Esophagus muscularis mucosa (tissue), 4 donors: ENCODE data around the gene HAO2. TPM values are rescaled to one million over a fixed set of nuclear protein-coding genes. Genes with fewer than 3 reads are reported as not detected.
A peak's percentile ranks its signal among the peaks of the same experiment; 100 is the strongest.

Source experiments
- DNase-seq: peaks from one replicate; pipeline ENCODE4 v3.0.0-alpha.2; 2017; ENCODE audit errors: extremely low spot score
- H3K27ac ChIP-seq, 4 donors: fragments of 200-600 bp; sonication (generic); replicated peaks in 1 of 4; 1 replicate in 3 of 4; 2 replicates in 1 of 4; pipeline ENCODE4 v1.5.1; 2016 to 2019; ENCODE audit warnings: mild to moderate bottlenecking in 1 of 4
- H3K27me3 ChIP-seq, 4 donors: fragments of 200-600 bp; sonication (generic); one replicate each; pipeline versions ENCODE4 v1.5.1 to v1.6.0; 2016 to 2019
- H3K36me3 ChIP-seq, 4 donors: fragments of 200-600 bp; sonication (generic); one replicate each; pipeline ENCODE4 v1.5.1; 2016 to 2019
- H3K4me1 ChIP-seq, 4 donors: fragments of 200-600 bp; sonication (generic); one replicate each; pipeline ENCODE4 v1.5.1; 2016 to 2019
- H3K4me3 ChIP-seq, 4 donors: fragments of 200-600 bp; sonication (generic); 1 replicate in 2 of 4; 2 replicates in 2 of 4; pipeline ENCODE4 v1.5.1; 2016 to 2019; ENCODE audit warnings: mild to moderate bottlenecking in 4 of 4, moderate library complexity in 1 of 4
- H3K9me3 ChIP-seq, 4 donors: fragments of 200-600 bp; sonication (generic); 1 replicate in 3 of 4; 2 replicates in 1 of 4; pipeline ENCODE4 v1.5.1; 2016 to 2019
- EP300 ChIP-seq: sonication (generic); formaldehyde crosslinking; IDR thresholded peaks from one replicate; pipeline ENCODE4 v1.6.1; 2017; ENCODE audit warnings: antibody characterized with exemption
- POLR2A ChIP-seq: fragments of 450-650 bp; IDR thresholded peaks from one replicate; pipeline ENCODE4 v1.6.1; 2017; ENCODE audit warnings: antibody characterized with exemption, moderate library complexity, mild to moderate bottlenecking, low read depth
- POLR2AphosphoS5 ChIP-seq, 2 donors: sonication (generic); formaldehyde crosslinking; IDR thresholded peaks; one replicate each; pipeline ENCODE4 v1.6.1; 2017; ENCODE audit warnings: antibody characterized with exemption in 2 of 2
- WGBS: methylation state at CpG from one replicate; pipeline ENCODE4 v1.1.5; 2018; 5-methylcytosine and 5-hydroxymethylcytosine counted together
- intact Hi-C: fragments of 100-400 bp; cut with DNase I; formaldehyde crosslinking; loops from one replicate; pipeline ENCODE4 v1.15.1; 2023
- total RNA-seq, 4 donors: library from RNA; depleted of rRNA; stranded (reverse); fragments of >200 nt; gene quantifications; one replicate each; pipeline versions ENCODE4 v1.1.0 to v1.2.1, GENCODE V29; 2016
- TF ChIP-seq, protein P1 (sequence below), 3 experiments: fragments of 200-600 bp in 2 of 3; fragments of 450-650 bp in 1 of 3; sonication (generic) in 2 of 3; IDR thresholded peaks; one replicate each; pipeline ENCODE4 v1.5.1; 2017 to 2019; ENCODE audit warnings: antibody characterized with exemption in 3 of 3, mild to moderate bottlenecking in 2 of 3, moderate library complexity in 1 of 3

Gene HAO2
- total RNA-seq, 4 donors from 2014 or later, result 0.32 TPM; not detected in 3

DNA sequence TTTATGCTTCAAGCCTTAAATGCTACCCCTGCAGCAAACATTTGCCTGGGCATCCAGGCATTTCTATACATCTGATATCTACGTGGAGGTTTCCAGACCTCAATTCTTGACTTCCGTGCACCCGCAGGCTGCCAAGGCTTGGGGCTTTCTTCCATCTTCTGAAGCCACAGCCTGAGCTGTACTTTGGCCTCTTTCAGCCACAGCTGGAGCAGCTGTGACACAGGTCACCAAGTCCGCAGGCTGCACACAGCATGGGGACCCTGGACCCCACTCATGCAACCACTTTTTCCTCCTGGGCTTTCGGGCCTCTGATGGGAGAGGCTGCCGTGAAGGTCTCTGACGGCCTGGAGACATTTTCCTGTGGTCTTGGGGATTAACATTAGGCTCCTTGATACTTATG, 5.4 kb upstream of the HAO2 start:
- DNase-seq, result peak; percentile 62
- H3K4me3 ChIP-seq, result no peak overlapping the region
- no peaks in the 10 kb centered on the region for H3K36me3 ChIP-seq
- H3K9me3 ChIP-seq, result no peaks in the 10 kb centered on the region
- H3K4me1 ChIP-seq, result no peaks in the 10 kb centered on the region
- no peak overlapping the region for H3K27ac ChIP-seq
- no peaks in the 10 kb centered on the region for H3K27me3 ChIP-seq
- WGBS, result 77% methylated on average over 7 of the region's 7 CpGs
- no peak for TF ChIP-seq POLR2A
- TF ChIP-seq, protein P1, sequence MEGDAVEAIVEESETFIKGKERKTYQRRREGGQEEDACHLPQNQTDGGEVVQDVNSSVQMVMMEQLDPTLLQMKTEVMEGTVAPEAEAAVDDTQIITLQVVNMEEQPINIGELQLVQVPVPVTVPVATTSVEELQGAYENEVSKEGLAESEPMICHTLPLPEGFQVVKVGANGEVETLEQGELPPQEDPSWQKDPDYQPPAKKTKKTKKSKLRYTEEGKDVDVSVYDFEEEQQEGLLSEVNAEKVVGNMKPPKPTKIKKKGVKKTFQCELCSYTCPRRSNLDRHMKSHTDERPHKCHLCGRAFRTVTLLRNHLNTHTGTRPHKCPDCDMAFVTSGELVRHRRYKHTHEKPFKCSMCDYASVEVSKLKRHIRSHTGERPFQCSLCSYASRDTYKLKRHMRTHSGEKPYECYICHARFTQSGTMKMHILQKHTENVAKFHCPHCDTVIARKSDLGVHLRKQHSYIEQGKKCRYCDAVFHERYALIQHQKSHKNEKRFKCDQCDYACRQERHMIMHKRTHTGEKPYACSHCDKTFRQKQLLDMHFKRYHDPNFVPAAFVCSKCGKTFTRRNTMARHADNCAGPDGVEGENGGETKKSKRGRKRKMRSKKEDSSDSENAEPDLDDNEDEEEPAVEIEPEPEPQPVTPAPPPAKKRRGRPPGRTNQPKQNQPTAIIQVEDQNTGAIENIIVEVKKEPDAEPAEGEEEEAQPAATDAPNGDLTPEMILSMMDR (IDR thresholded peaks at IDR 0.05), result no peak
- no peak for TF ChIP-seq POLR2AphosphoS5 (IDR thresholded peaks at IDR 0.05)
- no peak for TF ChIP-seq EP300
- intact Hi-C loops, result loop anchor here (10.0 kb wide), 1 partner anchor 1208 kb away; no protein-coding TSS in a partner anchor

DNA sequence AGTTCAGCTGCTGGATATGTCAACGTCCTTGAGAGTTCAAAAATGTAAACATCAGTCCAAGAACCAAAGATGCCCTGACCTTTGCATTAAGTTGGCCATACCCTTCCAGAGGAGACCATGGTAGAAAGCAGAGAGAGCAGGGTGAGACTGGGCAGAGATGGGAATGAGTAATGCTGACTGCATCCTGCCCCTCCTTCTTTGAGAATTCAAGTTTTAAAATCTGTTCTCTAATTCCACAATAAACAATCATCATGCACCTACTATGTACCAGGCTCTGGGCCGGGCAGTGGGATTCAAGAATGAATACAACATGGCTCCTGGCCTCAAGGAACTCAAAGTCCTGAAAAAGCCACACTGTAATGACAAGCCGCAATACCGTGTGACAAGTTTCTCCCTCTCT, 3.9 kb upstream of the HAO2 start:
- no peak for TF ChIP-seq POLR2AphosphoS5 (IDR thresholded peaks at IDR 0.05)
- TF ChIP-seq POLR2A, result no peak
- TF ChIP-seq, protein P1 (IDR thresholded peaks at IDR 0.05), result no peak
- TF ChIP-seq EP300, result no peak
- Histone ChIP-seq H3K4me3 (no peak overlapping the region), H3K9me3 (no peaks in the 10 kb centered on the region), H3K36me3 (no peaks in the 10 kb centered on the region), H3K27me3 (no peaks in the 10 kb centered on the region), H3K4me1 (no peaks in the 10 kb centered on the region), H3K27ac (no peak overlapping the region)
- DNase-seq, result no peak
- intact Hi-C loops, result loop anchor here (10.0 kb wide), 1 partner anchor 1210 kb away; no protein-coding TSS in a partner anchor
- WGBS, result 77% methylated on average over 4 of the region's 4 CpGs

DNA sequence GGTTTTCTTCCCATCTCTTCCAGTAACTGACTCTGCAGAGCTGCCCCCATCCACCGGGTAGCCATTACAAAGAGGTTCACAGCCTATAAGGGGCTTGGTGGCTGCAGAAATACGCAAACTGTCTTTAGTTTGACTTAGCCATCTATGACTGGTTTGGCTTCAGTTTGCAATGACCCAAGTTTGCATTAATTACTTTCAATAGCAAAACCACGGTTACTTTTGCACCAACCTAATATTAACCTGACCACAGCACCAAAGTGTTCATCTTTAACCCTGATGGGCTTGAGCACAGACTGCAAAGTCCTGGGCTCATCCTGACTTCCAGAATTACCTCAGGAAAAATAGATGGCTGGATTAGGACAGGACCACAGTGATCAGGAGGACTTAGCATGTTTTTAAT, 2.2 kb upstream of the HAO2 start:
- no peak for DNase-seq
- H3K36me3 ChIP-seq, result no peaks in the 10 kb centered on the region
- no peaks in the 10 kb centered on the region for H3K27me3 ChIP-seq
- H3K4me3 ChIP-seq, result no peak overlapping the region
- intact Hi-C loops, result loop anchor here (10.0 kb wide), 1 partner anchor 1212 kb away; no protein-coding TSS in a partner anchor
- WGBS, result 96% methylated on average over 3 of the region's 3 CpGs
- no peak overlapping the region for H3K27ac ChIP-seq
- H3K4me1 ChIP-seq, result no peaks in the 10 kb centered on the region
- TF ChIP-seq POLR2AphosphoS5 (IDR thresholded peaks at IDR 0.05), result no peak
- TF ChIP-seq, protein P1 (IDR thresholded peaks at IDR 0.05), result no peak
- TF ChIP-seq POLR2A, result no peak
- TF ChIP-seq EP300, result no peak
- H3K9me3 ChIP-seq, result no peaks in the 10 kb centered on the region

DNA sequence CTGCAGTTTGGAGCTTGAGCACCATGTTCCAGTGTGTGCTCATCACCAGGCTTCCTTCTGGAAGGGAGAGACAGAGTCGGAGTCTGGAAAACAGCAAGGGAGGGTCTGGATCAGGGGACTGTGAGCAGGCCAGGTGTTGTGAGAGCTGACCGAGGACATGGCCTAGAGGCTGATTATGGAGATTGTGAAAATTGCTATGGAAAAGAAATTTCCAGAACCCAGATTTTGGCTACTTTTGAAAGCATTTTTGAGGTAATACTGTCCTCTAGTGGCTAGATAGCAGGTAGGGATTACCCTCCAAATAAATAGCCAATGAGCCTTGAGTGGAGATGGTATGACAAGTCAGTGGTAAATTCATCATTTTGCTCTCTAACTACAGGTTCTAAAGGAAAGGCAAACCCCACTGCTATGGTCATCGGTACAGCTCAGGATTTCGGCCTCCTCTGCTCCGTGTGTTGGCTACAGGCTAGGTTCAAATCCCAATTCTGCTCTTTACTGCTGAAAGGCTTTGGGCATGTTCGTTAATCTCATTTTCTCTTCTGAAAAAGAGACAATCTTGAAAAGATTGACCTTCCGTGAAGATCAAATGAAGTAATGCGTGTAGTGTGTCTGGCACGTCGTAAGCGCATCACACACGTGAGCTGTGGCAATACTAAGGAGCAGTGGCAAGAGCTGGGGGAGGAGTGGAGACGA, 1.0 kb upstream of the HAO2 start:
- Histone ChIP-seq H3K9me3 (no peaks in the 10 kb centered on the region), H3K4me1 (no peaks in the 10 kb centered on the region), H3K27ac (no peak overlapping the region), H3K36me3 (no peaks in the 10 kb centered on the region), H3K27me3 (no peaks in the 10 kb centered on the region), H3K4me3 (no peak overlapping the region)
- no peak for TF ChIP-seq POLR2A
- TF ChIP-seq, protein P1 (IDR thresholded peaks at IDR 0.05), result peak; percentile 51 to 69 (median 56)
- intact Hi-C loops, result loop anchor here (10.0 kb wide), 1 partner anchor 1213 kb away; no protein-coding TSS in a partner anchor
- DNase-seq, result no peak
- 71% methylated on average over 13 of the region's 13 CpGs for WGBS
